Activated CD4-positive, alpha-beta memory T cell treated with anti-CD3 and anti-CD28 coated beads for 36 hours (primary cell): ENCODE data around the gene CDRT4. TPM values are rescaled to one million over a fixed set of nuclear protein-coding genes. Genes with fewer than 3 reads are reported as not detected.

Experiments used
- CTCF ChIA-PET: fragments of 350-600 bp; sonication (Branson Sonifier 250); formaldehyde crosslinking; loops from one replicate; lab custom pipeline; 2021; ENCODE audit warnings: antibody characterized with exemption, inconsistent platforms; lab: Charles Lee
- POLR2A ChIA-PET: fragments of 350-600 bp; sonication (Branson Sonifier 250); formaldehyde crosslinking; loops from one replicate; lab custom pipeline; 2021; ENCODE audit warnings: antibody characterized with exemption; lab: Charles Lee
- DNase-seq: peaks from one replicate; pipeline ENCODE4 v3.0.0-alpha.2; 2020
- H3K27ac Mint-ChIP-seq: one replicate; pipeline ENCODE4 v1.8.0; 2021; ENCODE audit warnings: mixed read lengths
- H3K27me3 Mint-ChIP-seq: one replicate; pipeline ENCODE4 v1.8.0; 2021; ENCODE audit warnings: mixed read lengths
- H3K36me3 Mint-ChIP-seq: one replicate; pipeline ENCODE4 v1.8.0; 2021; ENCODE audit warnings: mixed read lengths
- H3K4me1 Mint-ChIP-seq: one replicate; pipeline ENCODE4 v1.8.0; 2021; ENCODE audit warnings: low read depth, mixed read lengths
- H3K4me3 Mint-ChIP-seq: one replicate; pipeline ENCODE4 v1.8.0; 2021; ENCODE audit warnings: mild to moderate bottlenecking, mixed read lengths
- H3K9me3 Mint-ChIP-seq: one replicate; pipeline ENCODE4 v1.8.0; 2021; ENCODE audit warnings: mixed read lengths
- intact Hi-C: fragments of 100-400 bp; cut with micrococcal nuclease; formaldehyde crosslinking; loops from one replicate; pipeline ENCODE4 v1.15.1; 2023
- total RNA-seq, 2 experiments: library from RNA; stranded (reverse); gene quantifications; one replicate each; pipeline ENCODE4 v1.2.3, GENCODE V29; 2021

Gene CDRT4
- total RNA-seq, 2 experiments from 2014 or later = 5.7 to 6.8 TPM

- Mint-ChIP-seq H3K4me1 (no peaks in the 10 kb centered on the region), H3K27ac (no peak overlapping the region), H3K27me3 (no peaks in the 10 kb centered on the region), H3K4me3 (no peak overlapping the region), H3K9me3 (no peaks in the 10 kb centered on the region), H3K36me3 (no peaks in the 10 kb centered on the region)
- intact Hi-C loops = no loop called here
- DNase-seq = no peak
- ChIA-PET POLR2A (no interaction called here), CTCF (no interaction called here)
These were observed 55.8 kb downstream of the CDRT4 start for GRCh38 chr17:15411384-15412198.

- no peaks in the 10 kb centered on the region for H3K9me3 Mint-ChIP-seq
- H3K27me3 Mint-ChIP-seq = no peaks in the 10 kb centered on the region
- no peaks in the 10 kb centered on the region for H3K4me1 Mint-ChIP-seq
- ChIA-PET CTCF (no interaction called here), POLR2A (no interaction called here)
- H3K36me3 Mint-ChIP-seq = no peaks in the 10 kb centered on the region
- DNase-seq = no peak
- H3K4me3 Mint-ChIP-seq = no peak overlapping the region
- intact Hi-C loops = no loop called here
- no peak overlapping the region for H3K27ac Mint-ChIP-seq
These were observed 57.6 kb downstream of the CDRT4 start for GRCh38 chr17:15409721-15410250.

GRCh38 chr17:15408803-15409202, 58.6 kb downstream of the CDRT4 start:
- CTCF ChIA-PET = interaction anchor here (0.6 kb wide), 1 partner anchor 1816 kb away, joined by 3 read pairs; no protein-coding TSS in a partner anchor
- POLR2A ChIA-PET = no interaction called here

GRCh38 chr17:15406081-15406480, 61.3 kb downstream of the CDRT4 start:
- H3K9me3 Mint-ChIP-seq = no peaks in the 10 kb centered on the region
- no peak overlapping the region for H3K4me3 Mint-ChIP-seq
- H3K36me3 Mint-ChIP-seq = no peaks in the 10 kb centered on the region
- ChIA-PET CTCF (no interaction called here), POLR2A (no interaction called here)
- no peaks in the 10 kb centered on the region for H3K27me3 Mint-ChIP-seq
- no peaks in the 10 kb centered on the region for H3K4me1 Mint-ChIP-seq
- DNase-seq = no peak
- intact Hi-C loops = no loop called here
- H3K27ac Mint-ChIP-seq = no peak overlapping the region

More at GRCh38 chr17:15408803-15409202, 58.6 kb downstream of the CDRT4 start:
- Mint-ChIP-seq H3K36me3 (no peaks in the 10 kb centered on the region), H3K9me3 (no peaks in the 10 kb centered on the region), H3K27me3 (no peaks in the 10 kb centered on the region), H3K27ac (no peak overlapping the region), H3K4me3 (no peak overlapping the region), H3K4me1 (no peaks in the 10 kb centered on the region)
- intact Hi-C loops = no loop called here
- DNase-seq = no peak

GRCh38 chr17:15405058-15405415, 62.4 kb downstream of the CDRT4 start:
- Mint-ChIP-seq H3K36me3 (no peaks in the 10 kb centered on the region), H3K27me3 (peaks cover 1% of the 10 kb centered on the region), H3K27ac (no peak overlapping the region), H3K4me1 (no peaks in the 10 kb centered on the region), H3K4me3 (no peak overlapping the region), H3K9me3 (no peaks in the 10 kb centered on the region)
- DNase-seq = no peak
- CTCF ChIA-PET = no interaction called here
- intact Hi-C loops = no loop called here
- POLR2A ChIA-PET = no interaction called here

GRCh38 chr17:15404106-15405057, 63.0 kb downstream of the CDRT4 start:
- POLR2A ChIA-PET = no interaction called here
- intact Hi-C loops = no loop called here
- CTCF ChIA-PET = no interaction called here
- Mint-ChIP-seq H3K36me3 (no peaks in the 10 kb centered on the region), H3K4me3 (no peak overlapping the region), H3K4me1 (no peaks in the 10 kb centered on the region), H3K27me3 (peaks cover 1% of the 10 kb centered on the region), H3K27ac (no peak overlapping the region), H3K9me3 (no peaks in the 10 kb centered on the region)
- DNase-seq = no peak

GRCh38 chr17:15403276-15403939, 64.0 kb downstream of the CDRT4 start:
- no peaks in the 10 kb centered on the region for H3K36me3 Mint-ChIP-seq
- POLR2A ChIA-PET = no interaction called here
- DNase-seq = no peak
- no peaks in the 10 kb centered on the region for H3K9me3 Mint-ChIP-seq
- H3K4me3 Mint-ChIP-seq = no peak overlapping the region
- CTCF ChIA-PET = no interaction called here
- no peak overlapping the region for H3K27ac Mint-ChIP-seq
- intact Hi-C loops = no loop called here
- H3K27me3 Mint-ChIP-seq = peaks cover 1% of the 10 kb centered on the region
- H3K4me1 Mint-ChIP-seq = no peaks in the 10 kb centered on the region

- Mint-ChIP-seq H3K4me1 (no peaks in the 10 kb centered on the region), H3K27ac (no peak overlapping the region), H3K4me3 (no peak overlapping the region), H3K9me3 (no peaks in the 10 kb centered on the region), H3K36me3 (no peaks in the 10 kb centered on the region), H3K27me3 (peaks cover 7% of the 10 kb centered on the region)
- intact Hi-C loops = no loop called here
- no peak for DNase-seq
- POLR2A ChIA-PET = no interaction called here
- CTCF ChIA-PET = interaction anchor here (1.0 kb wide), 1 partner anchor 103 kb away, joined by 3 read pairs; no protein-coding TSS in a partner anchor
These were observed 68.0 kb downstream of the CDRT4 start for GRCh38 chr17:15399443-15399842.

- Mint-ChIP-seq H3K9me3 (no peaks in the 10 kb centered on the region), H3K4me3 (no peak overlapping the region), H3K36me3 (no peaks in the 10 kb centered on the region), H3K4me1 (no peaks in the 10 kb centered on the region), H3K27ac (no peak overlapping the region), H3K27me3 (peaks cover 7% of the 10 kb centered on the region)
- intact Hi-C loops = no loop called here
- ChIA-PET CTCF (interaction anchor here (1.0 kb wide), 1 partner anchor 104 kb away, joined by 3 read pairs; no protein-coding TSS in a partner anchor), POLR2A (no interaction called here)
- no peak for DNase-seq
These were observed 68.6 kb downstream of the CDRT4 start for GRCh38 chr17:15398736-15399331.

GRCh38 chr17:15398291-15398690, 69.1 kb downstream of the CDRT4 start:
- Mint-ChIP-seq H3K9me3 (no peaks in the 10 kb centered on the region), H3K27ac (no peak overlapping the region), H3K4me1 (no peaks in the 10 kb centered on the region), H3K4me3 (no peak overlapping the region), H3K36me3 (no peaks in the 10 kb centered on the region), H3K27me3 (peaks cover 12% of the 10 kb centered on the region)
- POLR2A ChIA-PET = no interaction called here
- CTCF ChIA-PET = no interaction called here
- intact Hi-C loops = no loop called here
- no peak for DNase-seq

- intact Hi-C loops = no loop called here
- no peaks in the 10 kb centered on the region for H3K9me3 Mint-ChIP-seq
- H3K36me3 Mint-ChIP-seq = no peaks in the 10 kb centered on the region
- POLR2A ChIA-PET = no interaction called here
- H3K4me1 Mint-ChIP-seq = no peaks in the 10 kb centered on the region
- no peak overlapping the region for H3K27ac Mint-ChIP-seq
- DNase-seq = no peak
- CTCF ChIA-PET = no interaction called here
- H3K27me3 Mint-ChIP-seq = peaks cover 12% of the 10 kb centered on the region
- H3K4me3 Mint-ChIP-seq = no peak overlapping the region
These were observed 69.8 kb downstream of the CDRT4 start for GRCh38 chr17:15397620-15398019.
